Tongue (tissue), 2 donors: Measurements from ENCODE around the gene HOXC5. TPM values are rescaled to one million over a fixed set of nuclear protein-coding genes. Genes with fewer than 3 reads are reported as not detected.

Source experiments
- DNase-seq: peaks from one replicate; pipeline ENCODE4 v3.0.0-alpha.2; 2015
- total RNA-seq: library from RNA; depleted of rRNA; stranded (reverse); fragments of >200 nt; gene quantifications from one replicate; pipeline ENCODE4 v1.2.3, GENCODE V29; 2014

The HOXC5 gene
- total RNA-seq: not detected

DNA sequence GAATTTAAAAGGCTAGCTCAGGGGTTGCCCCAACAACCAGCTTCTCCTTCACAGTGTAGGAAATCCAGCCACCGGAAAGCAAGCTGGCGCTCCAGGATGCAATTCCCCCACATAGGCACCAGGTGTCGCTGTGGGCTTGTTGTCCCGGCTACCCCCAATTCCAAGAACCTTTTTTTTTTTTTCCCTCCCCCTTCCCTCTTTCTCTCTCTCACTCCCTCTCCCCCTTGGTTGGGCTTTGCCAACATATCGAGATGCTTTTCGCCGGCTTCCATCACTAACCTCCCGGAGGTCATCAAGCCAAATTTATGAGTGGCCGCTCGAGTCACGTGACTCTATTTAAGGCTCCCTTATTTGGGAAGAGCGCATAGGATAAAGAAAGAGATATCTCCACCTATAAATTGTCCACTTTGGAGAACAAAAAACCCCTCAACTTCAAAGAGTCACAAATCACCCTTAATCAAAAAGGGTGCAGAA, at the start of gene HOXC5:
HOXC5 (plus strand) TSS at position 424 of the 474 bp plus-strand sequence. CDS start 73 bp downstream, outside the sequence.
- DNase-seq: peak; percentile 84

DNA sequence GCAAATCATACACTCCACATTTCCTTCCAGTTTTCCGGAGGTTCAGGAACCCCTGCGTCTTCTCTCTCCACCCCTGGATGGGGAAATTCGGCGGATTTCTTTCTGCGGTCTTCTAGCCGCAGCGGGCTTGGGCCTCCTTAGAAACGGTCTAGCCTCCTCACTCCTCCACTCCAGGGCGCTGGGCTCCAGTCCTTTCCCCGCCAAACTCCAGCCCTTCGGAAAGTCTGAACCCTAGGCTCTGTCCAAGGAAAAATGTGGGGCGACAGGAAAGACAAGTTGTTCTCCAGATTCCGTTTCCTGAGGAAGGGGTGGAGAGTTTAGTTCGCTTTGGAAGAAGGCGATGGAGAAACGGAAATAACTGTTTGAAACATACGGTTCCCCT, 49.3 kb upstream of the HOXC5 start:
- no peak for DNase-seq

DNA sequence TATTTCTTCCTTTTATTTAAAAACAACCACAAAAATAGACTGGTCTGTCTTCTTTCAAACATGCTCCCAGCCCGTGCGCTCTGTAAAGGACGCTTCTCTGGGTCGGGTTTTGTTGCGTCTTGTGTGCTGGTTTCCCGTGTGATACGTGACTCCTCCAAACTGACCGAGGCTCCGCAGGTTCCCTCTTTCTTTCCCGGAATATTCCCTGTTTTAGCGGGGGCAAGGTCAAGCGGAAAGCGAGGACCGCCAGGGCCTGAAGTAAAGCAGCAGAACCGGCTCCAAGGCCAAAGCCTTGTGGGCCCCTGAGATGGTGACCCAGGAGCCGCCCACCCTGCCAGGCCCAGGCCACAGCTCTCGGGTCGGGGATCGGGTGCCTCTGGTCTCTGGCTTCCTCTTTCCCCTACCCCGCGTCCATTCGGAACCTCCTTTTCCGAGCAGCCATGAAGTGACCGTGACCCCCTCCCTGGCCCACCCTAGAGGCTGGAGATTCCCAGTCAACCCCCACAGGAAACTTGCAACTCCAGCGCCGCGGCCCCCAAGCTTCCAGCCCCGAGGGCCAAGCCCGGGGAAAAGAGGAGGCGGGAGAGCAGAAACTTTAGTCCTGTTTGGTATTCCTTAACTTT, 48.8 kb upstream of the HOXC5 start:
- no peak for DNase-seq

DNA sequence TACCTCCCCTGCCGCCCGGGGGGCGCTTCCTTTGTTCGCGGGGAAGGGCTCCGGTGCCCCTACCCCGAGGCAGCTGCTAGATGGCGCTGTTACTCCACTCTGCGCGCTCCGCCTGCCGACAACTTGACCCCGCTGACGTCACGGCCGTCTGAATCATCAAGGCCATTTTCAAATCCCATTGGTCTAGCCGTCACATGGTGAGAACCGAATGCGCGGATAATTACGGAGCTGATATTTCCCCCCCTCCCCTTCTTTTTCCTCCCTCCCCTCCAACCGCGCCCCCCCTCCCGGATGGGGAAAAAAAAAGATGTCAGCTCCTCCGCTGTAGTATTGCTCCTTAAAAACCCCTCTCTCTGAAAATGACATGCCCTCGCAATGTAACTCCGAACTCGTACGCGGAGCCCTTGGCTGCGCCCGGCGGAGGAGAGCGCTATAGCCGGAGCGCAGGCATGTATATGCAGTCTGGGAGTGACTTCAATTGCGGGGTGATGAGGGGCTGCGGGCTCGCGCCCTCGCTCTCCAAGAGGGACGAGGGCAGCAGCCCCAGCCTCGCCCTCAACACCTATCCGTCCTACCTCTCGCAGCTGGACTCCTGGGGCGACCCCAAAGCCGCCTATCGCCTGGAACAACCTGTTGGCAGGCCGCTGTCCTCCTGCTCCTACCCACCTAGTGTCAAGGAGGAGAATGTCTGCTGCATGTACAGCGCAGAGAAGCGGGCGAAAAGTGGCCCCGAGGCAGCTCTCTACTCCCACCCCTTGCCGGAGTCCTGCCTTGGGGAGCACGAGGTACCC, 47.8 kb upstream of the HOXC5 start, which contains the start of gene HOXC10:
HOXC10 (plus strand) TSS at position 246 of the 791 bp plus-strand sequence; CDS start at position 360, 114 bp downstream.
- DNase-seq: peak; percentile 89

DNA sequence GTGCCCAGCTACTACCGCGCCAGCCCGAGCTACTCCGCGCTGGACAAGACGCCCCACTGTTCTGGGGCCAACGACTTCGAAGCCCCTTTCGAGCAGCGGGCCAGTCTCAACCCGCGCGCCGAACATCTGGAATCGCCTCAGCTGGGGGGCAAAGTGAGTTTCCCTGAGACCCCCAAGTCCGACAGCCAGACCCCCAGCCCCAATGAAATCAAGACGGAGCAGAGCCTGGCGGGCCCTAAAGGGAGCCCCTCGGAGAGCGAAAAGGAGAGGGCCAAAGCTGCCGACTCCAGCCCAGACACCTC, 47.2 kb upstream of the HOXC5 start:
- DNase-seq: no peak

DNA sequence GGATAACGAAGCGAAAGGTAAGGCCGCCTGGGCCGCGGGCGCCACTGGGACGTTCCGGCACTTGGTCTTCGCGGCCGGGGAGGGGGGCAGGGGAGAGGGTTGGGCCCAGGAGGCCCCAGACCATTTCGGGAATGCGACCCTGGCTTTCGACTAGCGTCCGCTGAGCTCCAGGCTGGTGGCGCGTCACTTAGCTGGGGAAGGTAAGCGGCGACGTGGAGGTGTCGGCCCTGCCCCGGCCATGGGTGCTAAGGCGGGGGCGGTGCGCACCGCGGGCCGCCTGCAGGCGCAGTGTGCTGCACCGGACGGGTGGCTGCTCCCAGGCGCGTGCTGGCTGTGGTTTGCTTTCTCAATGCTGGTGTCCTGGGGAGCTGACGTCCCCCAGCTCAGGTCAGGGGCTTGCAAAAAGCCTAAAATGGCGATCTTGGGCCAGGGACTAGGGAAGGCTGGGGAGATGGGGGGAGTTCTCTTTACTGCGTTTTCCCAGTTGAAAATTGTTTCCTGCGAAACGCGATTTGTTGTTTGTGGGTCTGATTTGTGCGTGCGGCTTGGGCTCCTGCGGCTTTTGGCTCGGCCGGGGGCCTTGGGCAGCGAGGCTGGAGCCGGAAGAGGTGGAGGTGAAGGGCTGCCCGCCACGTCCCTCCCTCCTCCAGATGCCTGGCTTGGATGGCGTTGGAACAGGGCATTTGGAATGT, 46.7 kb upstream of the HOXC5 start:
- no peak for DNase-seq

DNA sequence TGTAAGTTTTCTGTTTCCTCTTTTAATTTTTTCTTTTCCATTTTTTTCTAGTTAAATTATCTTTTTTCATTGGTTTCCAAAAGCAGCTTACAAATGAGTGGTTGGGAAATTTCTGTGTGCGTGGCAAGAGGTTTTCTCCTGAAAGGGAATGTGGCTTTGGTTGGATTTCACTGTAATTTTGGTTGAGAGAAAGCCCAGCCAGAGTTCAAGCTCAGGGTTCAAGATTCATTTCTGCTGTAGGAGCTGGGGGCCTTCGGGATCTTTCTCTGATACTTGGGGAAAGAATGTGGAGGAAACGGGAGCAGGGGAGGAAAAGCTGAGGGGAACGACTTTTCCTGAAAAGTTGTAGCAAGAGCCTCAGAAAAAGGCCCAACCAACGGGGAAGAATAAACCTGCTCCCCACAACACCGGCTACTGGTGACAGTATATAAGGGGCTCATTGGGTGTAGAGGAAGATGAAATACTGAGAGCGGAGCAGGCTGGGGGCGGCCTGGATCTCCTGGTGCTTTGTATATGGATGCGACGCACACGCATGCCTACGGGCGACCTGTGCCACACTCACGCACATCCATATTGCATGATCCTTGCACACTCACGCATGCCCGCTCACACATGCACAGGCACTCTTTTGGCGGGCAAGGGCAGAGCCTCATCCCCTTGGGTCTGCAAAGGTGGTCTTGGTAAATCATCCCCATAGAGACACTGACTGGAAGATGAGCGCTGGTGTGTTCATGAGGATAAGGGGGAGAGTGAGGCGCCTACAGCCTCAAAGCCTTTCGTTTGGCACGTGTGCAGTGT, 46.0 kb upstream of the HOXC5 start:
- DNase-seq: no peak

DNA sequence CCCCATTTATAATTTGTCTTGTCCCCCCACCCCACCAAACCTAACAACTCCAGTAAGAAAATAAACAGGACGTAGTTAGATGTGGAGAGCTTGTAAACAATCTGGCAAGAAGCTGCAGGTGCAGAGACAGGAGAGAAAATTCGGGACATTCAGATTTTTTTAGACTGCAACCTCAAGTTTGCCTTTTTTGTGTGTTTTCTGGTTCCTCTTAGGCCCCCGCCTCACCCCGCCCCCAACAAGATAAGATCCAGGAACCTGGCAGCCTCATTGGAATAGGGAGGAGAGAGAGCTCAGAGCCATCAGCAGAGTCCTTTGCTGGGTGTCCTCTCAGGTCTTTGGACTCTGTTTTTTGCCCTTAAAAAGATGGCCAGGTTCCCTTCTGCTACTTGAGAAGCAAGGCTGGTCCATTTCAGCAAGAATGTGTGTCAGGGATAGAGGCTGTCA, 45.0 kb upstream of the HOXC5 start:
- no peak for DNase-seq

DNA sequence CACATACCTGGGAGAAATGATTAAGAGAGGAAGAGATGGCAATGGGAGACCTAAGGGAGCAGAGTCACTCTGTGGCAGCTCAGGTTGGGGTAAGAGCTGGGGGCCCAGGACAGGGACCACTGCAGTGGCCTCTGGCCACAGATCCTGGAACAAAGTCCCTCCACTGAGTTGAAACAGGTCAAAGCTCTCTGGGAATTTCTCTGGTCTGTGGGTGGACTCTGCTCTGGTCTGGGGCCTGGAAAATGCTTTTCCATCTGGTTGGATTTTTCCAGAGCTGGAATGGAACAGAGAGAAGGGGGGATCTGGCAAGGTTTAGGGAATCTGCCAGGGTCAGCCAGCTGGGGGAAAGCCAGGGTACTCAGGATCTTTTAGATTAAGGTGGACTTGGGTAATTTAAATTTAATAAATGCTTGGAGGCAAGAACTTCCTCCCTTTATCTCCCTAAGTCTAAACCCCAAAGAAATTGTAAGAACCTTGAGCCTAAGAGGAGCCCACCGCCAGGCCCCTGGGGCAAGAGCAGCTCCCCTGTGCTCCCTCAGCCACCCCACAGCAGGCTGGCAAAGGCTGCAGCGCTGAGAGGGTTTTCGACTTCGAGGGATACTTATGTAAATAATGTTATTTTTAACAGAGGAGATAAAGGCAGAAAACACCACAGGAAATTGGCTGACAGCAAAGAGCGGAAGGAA, 44.2 kb upstream of the HOXC5 start:
- DNase-seq: no peak

DNA sequence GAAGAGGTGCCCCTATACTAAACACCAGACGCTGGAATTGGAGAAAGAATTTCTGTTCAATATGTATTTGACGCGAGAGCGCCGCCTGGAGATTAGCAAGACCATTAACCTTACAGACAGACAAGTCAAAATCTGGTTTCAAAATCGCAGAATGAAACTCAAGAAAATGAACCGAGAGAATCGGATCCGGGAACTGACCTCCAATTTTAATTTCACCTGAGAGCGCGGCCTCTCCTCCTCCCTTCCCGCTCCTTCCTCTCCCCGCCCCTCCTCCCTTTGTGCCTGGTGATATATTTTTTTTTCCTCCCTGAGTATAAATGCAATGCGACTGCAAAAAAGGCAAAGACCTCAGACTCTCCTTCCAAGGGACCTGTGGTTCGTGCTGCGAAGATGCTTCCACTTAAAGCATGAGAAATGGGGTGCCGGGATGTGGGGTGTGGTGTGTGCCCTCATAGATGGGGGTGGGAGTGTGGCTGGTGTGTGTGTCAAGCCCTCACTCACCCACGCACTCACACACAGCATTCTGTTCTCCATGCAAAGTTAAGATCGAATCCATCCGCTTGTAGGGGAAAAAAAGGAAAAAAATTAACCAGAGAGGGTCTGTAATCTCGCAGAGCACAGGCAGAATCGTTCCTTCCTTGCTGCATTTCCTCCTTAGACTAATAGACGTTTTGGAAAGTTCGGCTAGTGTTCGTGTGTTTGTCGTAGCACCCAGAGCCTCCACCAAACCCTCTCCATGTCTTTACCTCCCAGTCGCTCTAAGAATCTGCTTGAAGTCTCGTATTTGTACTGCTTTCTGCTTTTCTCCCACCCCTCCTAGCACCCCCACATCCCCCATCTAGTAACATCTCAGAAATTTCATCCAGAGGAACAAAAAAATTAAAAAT, 43.4 kb upstream of the HOXC5 start:
- DNase-seq: peak; percentile 40

DNA sequence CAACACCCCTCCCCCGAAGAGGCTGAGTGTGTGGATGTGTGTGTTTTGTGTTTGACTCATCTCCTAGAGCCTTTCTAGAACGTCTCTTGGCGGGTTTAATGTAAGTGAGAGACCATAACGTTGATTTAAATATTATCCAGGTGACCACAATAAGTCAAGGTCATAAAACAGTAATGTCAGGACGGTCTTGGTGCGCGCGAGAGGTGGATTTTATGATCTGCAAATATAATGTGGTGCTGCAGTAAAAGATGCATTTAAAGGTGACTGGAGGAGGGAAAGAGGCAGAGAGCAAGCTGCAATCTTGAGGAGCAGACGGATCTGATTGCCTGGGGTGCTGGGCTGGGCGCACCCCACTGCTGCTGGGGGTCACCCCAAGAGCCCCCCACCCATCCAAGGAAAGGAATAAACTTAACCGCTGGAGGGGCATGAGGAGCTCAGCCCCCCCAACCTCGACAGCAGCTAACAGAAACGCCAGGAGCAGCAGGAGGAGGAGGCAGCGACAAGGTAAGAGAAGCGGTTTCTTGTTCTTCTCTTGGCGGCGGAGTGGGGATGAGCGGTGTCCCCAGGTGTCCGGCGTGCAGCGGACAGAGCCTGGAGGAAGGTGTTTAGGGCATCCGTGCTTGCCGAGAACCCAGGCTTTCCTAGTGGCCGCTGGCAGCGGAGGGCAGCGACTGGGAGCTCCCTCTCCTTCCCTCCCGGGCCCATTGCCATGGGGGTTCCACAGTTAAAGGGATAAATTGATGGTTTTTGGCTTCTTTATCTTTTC, 42.4 kb upstream of the HOXC5 start:
- DNase-seq: no peak

DNA sequence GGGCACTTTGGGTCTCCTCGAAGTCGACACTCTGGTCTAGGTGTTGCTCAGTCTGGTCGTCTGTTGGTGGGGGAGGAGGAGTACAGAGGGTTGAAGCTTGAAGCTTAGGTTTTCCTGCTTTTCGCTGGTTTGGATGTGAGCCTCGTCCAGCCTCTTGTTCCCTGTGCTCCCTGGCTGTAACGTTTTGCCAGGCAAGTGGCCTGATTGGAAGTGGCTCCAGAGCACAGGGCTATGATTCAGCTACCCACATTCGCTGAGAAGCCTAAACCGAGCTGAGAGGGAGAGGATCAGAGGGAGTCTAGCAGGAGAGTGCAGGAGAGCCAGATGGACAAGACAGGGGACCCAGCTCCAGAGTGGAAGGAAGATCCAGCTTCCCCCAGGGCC, 41.8 kb upstream of the HOXC5 start:
- DNase-seq: no peak

DNA sequence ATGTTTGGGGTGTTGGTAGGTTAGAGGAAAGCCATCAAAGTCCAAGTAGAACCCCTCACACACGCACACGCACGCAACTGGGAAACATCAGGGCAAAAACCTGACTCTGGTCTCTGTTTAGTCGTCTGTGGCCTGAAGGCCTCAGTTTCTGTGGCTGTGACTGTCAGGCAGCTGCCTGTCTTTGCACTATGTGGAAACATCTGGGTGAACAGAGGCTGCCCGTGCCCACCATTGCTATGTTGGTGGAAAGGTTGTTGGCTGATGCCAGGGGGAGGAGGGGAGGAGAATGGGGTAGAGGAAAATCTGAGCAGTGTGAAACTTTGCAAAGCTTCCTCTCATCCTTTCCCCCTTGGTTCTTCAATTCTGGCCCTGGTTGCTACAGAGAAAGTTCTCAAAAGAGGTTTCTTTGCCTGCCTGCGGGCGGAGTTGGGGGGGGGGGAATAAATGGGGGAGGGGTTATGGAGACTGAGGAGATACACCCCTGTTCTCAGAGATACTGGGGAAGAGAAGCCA, 40.4 kb upstream of the HOXC5 start:
- no peak for DNase-seq

DNA sequence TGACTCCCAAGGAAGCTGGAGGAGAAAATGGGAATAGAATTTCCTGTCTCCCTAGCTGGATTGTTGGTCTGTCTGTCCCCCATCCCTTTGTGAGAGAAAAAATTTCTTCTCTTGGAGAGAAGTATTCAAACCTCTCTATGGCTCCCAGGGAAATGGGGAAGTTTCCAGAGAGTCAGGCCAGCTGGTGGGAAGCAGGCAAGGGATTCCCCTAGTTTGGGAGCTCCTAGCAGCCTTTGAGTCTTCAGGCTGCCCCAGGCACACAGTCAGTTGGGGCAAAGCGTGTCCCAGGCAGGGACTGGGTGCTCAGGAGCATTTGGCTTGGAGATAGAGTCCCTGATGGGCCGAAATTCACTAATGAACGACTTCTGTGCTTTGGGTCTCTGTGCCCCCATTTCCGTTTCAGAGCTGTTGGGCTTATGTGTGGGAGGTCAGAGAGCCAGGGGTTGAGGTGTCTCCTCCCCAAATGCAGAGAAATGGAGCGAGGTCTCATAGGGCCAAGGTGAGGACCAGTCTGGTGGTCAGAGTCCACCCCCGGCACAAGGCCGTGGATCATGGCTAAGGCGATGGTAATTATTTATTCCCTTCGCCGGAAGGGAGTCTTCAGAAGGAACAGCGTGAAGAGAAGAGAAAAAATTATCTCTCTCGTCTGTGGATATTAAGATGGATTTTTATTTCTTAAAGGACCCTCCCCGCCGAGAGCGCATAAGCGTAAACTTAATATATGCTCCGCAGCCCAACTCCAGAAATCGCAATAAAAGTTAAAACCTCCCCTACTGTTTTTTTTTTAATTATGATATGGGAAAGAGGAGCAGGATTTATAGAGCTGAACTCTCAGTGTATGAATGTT, 39.5 kb upstream of the HOXC5 start:
- no peak for DNase-seq

DNA sequence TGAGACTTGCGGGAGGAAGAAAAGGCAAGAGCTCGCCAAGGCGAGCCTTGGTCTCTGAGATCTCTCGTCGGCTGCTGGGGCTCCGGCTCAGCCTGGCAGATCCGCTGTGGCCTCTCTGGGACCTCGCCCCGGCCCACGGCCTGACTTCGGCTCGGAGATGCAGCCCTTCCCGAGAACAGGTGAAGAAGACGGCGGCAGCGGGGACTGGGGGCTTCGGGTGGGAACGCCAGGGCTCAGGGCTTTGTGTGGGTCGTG, 38.9 kb upstream of the HOXC5 start:
- DNase-seq: no peak

DNA sequence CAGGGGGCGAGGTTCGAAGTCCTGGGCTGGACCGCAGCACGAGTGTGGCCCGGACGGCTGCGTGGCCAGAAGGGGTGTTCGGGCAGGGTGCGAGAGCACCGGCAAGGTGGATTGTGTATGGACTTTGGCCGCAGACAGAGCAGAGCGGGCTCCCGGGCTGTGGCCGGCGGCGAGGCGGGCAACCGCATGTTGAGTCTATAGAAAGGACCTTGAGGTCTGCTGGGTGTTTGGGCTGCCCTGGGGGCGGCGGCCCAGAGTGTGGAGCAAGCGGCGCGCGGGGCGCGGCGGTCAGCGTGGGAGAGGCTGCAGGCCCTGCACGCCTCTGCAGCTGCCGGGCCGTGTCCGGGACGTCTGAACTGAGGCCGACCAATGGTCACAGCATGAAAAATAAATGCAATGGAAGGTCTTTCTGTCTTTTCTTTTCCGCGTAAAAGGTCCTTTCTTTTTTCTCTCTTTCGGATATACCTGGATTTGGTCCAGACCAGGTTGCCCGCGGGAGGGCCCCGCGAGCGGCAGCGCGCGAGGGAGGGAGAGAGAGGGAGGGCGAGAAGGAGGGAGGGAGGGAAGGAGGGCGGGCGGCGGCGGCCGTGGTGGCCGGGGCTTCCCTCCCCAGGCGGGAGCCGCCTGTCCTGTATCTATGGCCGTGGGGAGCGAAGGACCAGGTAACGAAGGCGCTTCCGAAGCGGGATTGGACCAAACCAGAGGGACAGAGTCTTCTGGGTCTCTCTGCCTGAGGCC, 38.4 kb upstream of the HOXC5 start:
- DNase-seq: no peak

DNA sequence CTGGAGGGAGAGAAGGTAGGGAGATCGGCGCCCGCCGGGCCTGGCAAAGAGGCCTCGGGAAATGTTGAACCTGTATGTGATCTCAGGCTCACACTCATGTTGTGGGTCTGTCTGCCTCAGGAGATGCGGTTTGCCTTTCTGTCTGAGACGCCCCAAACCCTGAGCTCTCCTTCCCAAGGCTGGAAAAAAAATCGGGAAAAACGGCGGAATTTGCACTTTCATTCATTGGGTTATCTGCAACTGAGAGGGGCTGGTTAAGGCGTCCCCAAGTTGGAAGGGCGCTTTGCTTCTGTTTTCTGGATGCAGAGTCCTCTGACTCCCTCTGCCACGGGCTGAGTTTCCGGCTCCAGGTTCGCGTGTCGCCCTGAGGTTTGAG, 37.9 kb upstream of the HOXC5 start:
- DNase-seq: no peak
